ENCODE measurements around the gene ALMS1. TPM values are rescaled to one million over a fixed set of nuclear protein-coding genes. Genes with fewer than 3 reads are reported as not detected.
A peak's percentile ranks its signal among the peaks of the same experiment; 100 is the strongest.

Gene ALMS1
- total and polyA plus RNA-seq, 2 of the 4 experiments (the other 2 are of a cell fraction): 20.8 to 52.8 TPM

DNA sequence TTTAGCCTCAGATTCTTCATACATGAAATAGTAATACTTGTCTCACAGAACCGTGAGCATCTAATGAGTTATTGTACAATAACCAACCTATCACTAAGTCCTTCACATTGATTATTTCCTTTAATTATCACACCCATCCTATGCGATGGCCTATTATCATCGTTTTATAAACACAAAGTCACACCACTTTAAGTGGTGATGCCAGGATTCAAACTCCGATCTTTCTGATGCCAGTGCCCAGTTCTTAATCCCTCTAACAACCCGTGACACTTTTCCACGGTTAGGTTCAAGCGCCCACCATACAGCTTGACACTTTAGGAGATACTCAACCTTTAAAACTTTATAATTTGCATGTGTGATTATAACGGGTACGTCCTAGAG is 523 bp upstream of the ALMS1 start:
- Histone ChIP-seq H2AK9ac (replicated peaks; ENCODE audit: low read depth, low read length, poor library complexity) (no peak overlapping the region), H3K27me3 (ENCODE audit: control insufficient read depth, insufficient read depth, low read length) (no peaks in the 10 kb centered on the region; the same call in 1 of the 2 replicates), H2BK20ac (ENCODE audit: low read depth, low read length) (no peak overlapping the region), H3K23ac (ENCODE audit: low read depth, low read length) (peak overlapping the region; percentile 66; the same call in 1 of the 2 replicates), H2AK5ac (ENCODE audit: low read depth, low read length) (no peak overlapping the region), H3K18ac (ENCODE audit: low read depth, low read length) (no peak overlapping the region), H3K9ac (ENCODE audit: low read depth, low read length) (peak overlapping the region; percentile 73), H3K4me1 (ENCODE audit: control insufficient read depth, insufficient read depth, low read length) (no peaks in the 10 kb centered on the region), H3K4me3 (ENCODE audit: insufficient read depth, low read depth, low read length) (peak overlapping the region; percentile 96), H2BK15ac (ENCODE audit: low read depth, low read length) (0 out of 3 replicates have a peak overlapping the region, but pooled peaks have one; percentile 36), H4K5ac (ENCODE audit: low read depth, low read length) (peak overlapping the region; percentile 58; the same call in 1 of the 2 replicates), H3K36me3 (ENCODE audit: control insufficient read depth, insufficient read depth, low read length) (no peaks in the 10 kb centered on the region), H3K4ac (ENCODE audit: low read depth, low read length) (peak overlapping the region; percentile 42), H2AFZ (replicated peaks; ENCODE audit: low read length, poor library complexity) (peak overlapping the region; percentile 94), H2BK120ac (ENCODE audit: low read depth, low read length) (peak overlapping the region; percentile 16; the same call in 1 of the 2 replicates), H3K56ac (ENCODE audit: extremely low read depth, insufficient read depth, low read length) (peak overlapping the region; percentile 91), H3K14ac (replicated peaks; ENCODE audit: low read depth, low read length) (peak overlapping the region; percentile 73), H3K9me3 (ENCODE audit: control insufficient read depth, insufficient read depth, low read length) (no peaks in the 10 kb centered on the region), H4K91ac (ENCODE audit: insufficient read depth, low read depth, low read length) (peak overlapping the region; percentile 48; the same call in 1 of the 2 replicates), H4K8ac (ENCODE audit: low read depth in 2 of 2, low read length in 2 of 2) (peak overlapping the region; percentile 87 to 94), H2BK5ac (ENCODE audit: low read depth, low read length, poor library complexity, severe bottlenecking) (no peak overlapping the region), H3K9me1 (ENCODE audit: insufficient read depth, low read length) (no peaks in the 10 kb centered on the region), H3K4me2 (ENCODE audit: low read depth, low read length) (peak overlapping the region; percentile 95), H3K79me1 (ENCODE audit: low read depth in 1 of 2, low read length in 2 of 2) (peaks cover 22 to 26% of the 10 kb centered on the region in 2 experiments), H3K27ac (ENCODE audit: insufficient read depth, low read length) (peak overlapping the region; percentile 64), H4K20me1 (ENCODE audit: insufficient read depth, low read length) (no peaks in the 10 kb centered on the region; the same call in 1 of the 2 replicates)
- no peak for TF ChIP-seq RFX5 (IDR thresholded peaks at IDR 0.05; ENCODE audit: low read depth, low read length)
- no peak for TF ChIP-seq BHLHE40 (IDR thresholded peaks at IDR 0.05; ENCODE audit: low read depth, low read length)
- TF ChIP-seq NFE2L2 (IDR thresholded peaks at IDR 0.05; ENCODE audit: low read depth, low read length): no peak
- TF ChIP-seq SMC3 (IDR thresholded peaks at IDR 0.05; ENCODE audit: low read depth, low read length): no peak
- no peak for TF ChIP-seq FOS (IDR thresholded peaks at IDR 0.05; ENCODE audit: low read depth, low read length)
- no peak for TF ChIP-seq MAFK (IDR thresholded peaks at IDR 0.05; ENCODE audit: low read depth, low read length)
- TF ChIP-seq MXI1 (IDR thresholded peaks at IDR 0.05; ENCODE audit: borderline replicate concordance, low read depth, low read length): no peak
- TF ChIP-seq RCOR1 (IDR thresholded peaks at IDR 0.05; ENCODE audit: insufficient replicate concordance, low read length): no peak
- TF ChIP-seq ELK1 (IDR thresholded peaks at IDR 0.05; ENCODE audit: borderline replicate concordance, low read depth, low read length): no peak
- TF ChIP-seq RAD21 (IDR thresholded peaks at IDR 0.05; ENCODE audit: low read length): no peak
- TF ChIP-seq POLR2A (IDR thresholded peaks at IDR 0.05; ENCODE audit: low read depth, low read length): no peak
- no peak for TF ChIP-seq USF2 (IDR thresholded peaks at IDR 0.05; ENCODE audit: low read depth, low read length)
- dilution Hi-C loops (cut with HindIII; ENCODE audit: low sequenced_read_pairs, unreplicated experiment): no loop called here
- ATAC-seq (ENCODE audit: low read depth) (no peak; the same call in 1 of the 2 replicates), DNase-seq (no peak)
- WGBS, 2 experiments (ENCODE audit: extremely low coverage in 2 of 2, insufficient read length in 1 of 2): 0% methylated on average over 1 of the region's 9 CpGs; no CpG with 5 or more reads in 1 of the 2 experiments
- POLR2A ChIA-PET (ENCODE audit: unreplicated experiment): no interaction called here
- CTCF ChIA-PET: no interaction called here
- no TSS peak for BruUV-seq (replicated peaks)
- intact Hi-C loops (cut with micrococcal nuclease): no loop called here
- in situ Hi-C loops (cut with MboI; ENCODE audit: low sequenced_read_pairs): no loop called here

Data from IMR-90 (cell line).